GM21367 (cell line): ENCODE results near the gene WIZ.

ENCODE experiments used
- ATAC-seq: cut with Tn5 transposase; IDR thresholded peaks from one replicate; pipeline ENCODE4 v1.9.1; 2021; ENCODE audit not compliant: unreplicated experiment

WIZ gene

DNA sequence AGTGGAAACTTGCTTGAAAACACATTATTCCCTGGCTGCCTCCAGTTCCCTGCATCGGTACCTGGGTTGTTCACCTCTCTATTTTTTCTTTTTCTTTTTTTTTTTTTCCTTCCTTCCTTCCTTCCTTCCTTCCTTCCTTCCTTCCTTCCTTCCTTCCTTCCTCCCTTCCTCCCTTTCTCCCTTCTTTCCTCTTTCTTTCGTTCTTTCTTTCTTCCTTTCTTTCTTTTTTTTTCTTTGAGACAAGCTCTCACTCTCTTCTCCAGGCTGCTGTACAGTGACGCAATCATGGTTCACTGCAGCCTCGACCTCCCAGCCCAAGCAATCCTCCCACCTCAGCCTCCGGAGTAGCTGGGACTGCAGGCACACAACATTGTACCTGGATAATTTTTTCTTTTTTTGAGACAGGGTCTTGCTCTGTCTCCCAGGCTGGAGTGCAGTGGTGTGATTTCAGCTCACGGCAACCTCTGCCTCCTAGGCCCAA is 18.0 kb upstream of the WIZ start:
- no peak for ATAC-seq

DNA sequence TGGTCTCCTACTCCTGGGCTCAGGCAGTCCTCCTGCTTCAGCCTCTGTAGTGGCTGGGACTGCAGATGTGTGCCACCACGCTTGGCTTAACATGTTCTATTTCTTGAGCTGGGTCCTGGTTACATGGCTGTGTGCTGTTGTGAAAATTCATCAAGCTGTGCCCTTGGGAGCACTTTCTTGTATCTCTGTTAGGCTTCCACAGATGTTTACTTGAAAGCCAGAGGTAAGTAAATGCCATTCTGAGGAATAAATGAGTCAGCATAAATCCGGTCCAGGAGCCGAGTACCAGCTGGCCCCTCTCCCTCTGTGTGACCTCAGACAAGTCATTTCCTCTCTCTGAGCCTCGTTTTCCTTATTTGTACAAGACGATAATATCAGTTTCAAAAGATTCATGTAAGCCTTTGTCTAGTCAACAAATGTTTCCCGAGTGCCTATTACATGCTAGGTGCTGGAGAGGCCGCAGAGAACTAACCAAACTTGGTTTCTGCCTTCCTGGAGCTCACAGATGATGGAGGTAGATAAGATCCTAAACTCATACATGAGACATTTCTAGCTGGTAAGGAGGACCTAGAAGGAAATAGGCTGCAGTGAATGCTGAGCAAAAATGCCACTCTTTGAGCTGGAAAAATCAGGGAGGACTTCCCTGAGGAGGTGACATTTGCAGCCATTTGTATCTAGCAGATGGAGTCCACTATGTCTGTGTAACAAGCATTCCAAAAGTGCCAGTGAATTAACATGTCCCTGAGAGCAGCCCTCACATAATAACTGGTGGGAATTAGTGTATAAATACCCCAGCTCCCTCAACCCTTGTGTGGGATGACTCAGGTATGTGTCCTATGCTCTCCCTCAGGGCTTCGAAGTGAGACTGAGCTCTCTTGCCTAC is 17.3 kb upstream of the WIZ start:
- no peak for ATAC-seq

DNA sequence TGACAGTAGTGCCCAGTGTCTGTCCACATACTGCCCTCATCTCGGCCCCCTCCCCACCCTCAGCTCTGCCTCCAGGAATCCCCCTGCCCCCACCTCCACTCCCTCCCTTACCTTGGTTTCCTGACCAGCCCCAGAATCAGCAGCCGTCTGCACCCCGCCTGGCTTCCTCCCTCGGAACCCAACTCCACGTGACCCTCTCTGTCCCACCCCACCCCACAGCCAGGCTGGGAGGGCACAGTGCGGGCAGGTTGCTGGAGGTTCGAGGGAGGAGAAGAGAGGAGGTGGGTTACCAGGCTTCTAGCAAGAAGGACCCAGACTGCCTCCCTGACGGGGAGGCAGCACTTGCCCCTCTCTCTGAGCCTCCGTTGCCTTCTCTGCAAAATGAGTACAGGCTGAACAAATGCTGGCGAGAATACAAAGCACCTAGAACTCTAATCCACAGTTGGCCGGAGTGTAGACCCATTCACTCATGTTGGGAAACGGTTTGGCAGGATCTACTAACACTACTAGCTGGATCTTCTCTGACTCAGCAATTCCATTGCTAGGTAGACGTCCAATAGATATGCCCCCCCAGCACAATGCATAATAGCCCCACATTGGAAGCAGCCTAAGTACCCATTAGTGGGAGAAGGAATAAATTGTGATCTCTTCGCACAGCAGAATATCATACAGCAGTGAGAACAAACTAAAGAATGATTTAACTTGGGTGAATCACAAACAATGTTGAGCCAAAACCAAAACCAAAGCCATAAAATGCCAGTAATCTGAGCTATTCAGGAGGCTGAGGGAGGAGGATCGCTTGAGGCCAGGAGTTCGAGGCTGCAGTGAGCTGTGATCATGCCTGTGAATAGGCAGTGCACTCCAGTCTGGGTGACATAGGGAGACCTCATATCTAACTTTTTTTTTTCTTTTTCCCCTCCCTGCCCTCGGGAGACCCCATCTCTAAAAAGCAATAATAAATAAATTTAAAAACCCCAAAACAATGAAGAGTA is 14.9 kb upstream of the WIZ start, which contains the start of gene RASAL3:
Gene RASAL3 (minus strand): TSS at position 151 of the 992 bp plus-strand sequence. CDS start 186 bp downstream, outside the sequence.
- ATAC-seq: peak; percentile 44

DNA sequence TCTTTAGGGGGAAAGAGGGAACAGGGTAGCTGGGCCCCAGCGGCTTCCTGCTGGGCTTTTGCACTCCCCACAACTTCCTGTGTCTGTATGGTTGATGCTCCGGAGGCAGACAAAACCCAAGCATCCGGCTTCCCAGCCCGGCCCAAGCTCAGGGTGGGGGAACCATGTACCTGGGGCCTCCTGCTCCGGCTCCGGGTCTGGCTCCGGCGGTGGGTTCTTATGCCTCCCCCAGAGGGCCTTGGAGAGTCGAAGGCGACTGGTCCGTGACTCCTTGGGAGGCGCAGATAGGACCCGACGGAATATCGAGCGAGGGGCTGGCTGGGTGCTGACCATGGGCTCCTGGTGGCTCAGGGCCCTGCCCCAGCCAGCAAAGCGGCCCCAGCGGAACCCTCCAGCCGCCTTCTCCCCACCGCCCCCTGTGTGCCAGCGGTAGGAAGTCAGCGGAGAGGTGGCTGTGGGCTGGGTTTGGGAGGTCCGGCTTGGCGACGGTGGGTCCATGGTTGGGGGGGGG is 14.2 kb upstream of the WIZ start:
- ATAC-seq: peak; percentile 20

DNA sequence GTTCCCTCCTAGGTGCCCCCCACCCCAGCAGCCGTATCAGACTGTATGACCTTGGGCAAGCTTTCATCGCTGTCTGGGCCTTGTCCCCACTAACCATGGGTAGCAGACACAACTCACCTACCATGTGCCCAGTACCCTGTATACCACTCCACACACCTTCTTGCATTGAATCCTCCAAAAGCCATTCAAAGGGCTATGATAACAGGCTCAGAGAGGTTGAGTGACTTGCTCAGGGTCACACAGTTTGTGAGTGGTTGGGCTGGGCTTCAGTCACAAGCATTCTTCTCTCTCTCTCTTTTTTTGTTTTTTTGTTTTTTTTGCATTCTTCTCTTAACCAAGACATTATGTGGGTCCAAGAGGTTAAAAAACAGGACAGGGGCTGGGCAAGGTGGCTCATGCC is 11.9 kb upstream of the WIZ start:
- ATAC-seq: no peak

DNA sequence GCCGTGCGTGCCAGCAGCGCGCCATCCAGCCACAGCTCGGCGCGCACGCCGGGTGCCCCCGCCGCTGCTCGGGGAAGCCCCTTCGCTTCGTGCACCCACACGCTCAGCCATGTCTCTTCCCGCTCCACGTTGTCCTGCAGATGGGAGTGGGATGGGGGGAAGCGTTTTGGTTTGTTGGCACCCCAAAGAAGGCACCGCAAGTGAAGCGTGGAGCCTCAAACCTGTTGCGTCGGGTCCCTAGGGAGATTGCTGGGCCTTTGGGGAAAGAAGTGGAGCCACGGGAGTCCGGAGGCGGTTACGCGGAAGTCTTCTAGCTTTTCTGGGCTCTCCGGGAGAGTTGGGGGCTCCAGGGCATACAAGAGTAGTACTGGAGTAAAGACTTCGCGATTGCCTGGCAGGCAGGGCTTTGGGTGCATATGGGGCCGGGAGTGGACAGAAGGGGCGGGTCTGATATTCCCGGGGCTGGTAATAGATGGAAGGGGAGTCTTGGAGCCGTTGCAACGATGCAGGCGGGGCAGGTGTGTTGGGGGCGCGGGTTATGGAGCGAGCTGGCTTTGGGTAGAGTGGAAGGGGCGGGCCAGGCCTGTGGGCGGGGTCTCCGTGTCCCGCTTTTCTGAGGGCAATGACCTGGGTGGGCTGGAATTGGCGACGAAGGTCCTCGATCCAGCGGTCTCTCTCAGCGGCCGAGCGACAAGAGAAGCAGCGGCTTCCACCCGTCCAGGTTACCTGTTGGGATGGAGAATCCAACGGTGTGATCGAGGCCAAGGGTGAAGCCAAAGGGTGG is 8.1 kb upstream of the WIZ start:
- ATAC-seq: no peak

DNA sequence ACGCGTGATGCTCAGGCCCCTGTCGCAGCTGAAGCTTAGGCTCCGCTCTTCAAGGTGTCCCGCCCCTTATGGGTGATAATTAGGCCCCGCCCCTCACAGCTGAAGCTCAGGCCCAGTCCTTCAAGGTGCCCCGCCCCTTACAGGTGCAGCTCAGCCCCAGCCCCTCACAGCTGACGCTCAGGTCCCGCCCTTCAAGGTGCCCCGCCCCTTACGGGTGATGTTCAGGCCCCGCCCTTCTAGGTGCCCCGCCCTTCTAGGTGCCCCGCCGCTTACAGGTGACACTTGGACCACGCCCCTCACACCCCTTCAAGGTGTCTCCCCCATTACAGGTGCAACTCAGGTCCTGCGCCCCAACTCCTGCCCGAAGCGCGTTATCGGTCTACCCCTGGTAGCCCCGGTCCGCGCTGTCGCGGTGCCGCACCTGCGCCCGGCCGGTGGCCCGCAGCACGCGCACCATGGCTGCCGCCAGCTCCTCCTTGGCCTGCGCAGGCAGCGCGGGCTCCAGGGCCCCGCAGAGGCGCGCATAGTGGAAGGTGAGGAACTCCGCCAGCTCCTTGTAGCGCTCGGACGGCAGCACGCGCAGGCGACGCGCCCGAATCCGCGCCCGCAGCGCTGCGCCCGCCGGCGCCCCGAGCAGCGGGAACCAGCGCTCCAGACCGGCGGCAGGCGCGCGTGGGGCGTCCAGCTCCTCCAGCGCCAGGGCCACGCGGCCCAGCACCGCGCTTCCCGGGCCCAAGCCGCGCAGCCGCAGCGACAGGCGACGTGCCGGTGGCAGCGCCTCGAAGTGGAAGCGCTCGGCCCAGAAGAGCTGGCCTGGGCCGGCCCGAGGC is 7.3 kb upstream of the WIZ start:
- no peak for ATAC-seq

DNA sequence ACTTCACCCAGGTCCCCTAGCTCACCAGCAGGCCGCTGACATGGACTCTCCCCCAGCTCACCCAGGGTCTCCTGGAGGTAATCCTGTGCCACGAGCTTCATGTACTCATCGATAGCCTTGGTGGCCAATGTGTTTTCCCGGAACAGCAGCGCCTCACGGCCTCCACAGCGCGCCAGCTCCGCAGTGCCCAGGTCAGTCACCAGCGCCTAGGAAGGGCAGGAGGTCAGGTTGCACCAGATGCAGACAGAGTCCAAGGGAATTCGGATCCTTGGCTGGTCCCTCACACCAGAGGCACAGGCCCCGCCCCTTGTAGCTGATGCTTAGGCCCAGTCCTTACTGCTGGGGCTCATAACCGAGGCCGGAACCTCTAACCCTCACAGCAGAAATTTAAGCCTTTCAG is 6.7 kb upstream of the WIZ start:
- ATAC-seq: no peak

DNA sequence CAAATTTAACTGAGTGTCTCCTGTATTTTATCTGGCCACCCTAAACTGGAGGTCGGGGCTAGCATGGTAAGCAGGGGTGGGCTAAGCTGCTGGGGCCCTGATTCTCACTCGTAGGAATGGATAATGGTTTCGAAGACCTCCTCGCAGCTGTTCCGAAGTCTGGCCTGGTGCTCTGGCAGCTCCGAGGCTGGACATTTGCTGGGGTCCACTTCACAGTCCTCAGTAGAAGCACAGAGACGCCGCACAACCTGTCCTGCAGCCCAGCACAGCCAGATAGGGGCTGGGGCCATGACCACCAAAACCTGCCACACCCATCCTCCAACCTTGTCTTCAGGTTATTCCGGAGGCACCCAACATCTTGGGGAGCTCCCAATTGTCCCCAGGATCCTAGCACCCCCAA is 6.2 kb upstream of the WIZ start:
- ATAC-seq: no peak

DNA sequence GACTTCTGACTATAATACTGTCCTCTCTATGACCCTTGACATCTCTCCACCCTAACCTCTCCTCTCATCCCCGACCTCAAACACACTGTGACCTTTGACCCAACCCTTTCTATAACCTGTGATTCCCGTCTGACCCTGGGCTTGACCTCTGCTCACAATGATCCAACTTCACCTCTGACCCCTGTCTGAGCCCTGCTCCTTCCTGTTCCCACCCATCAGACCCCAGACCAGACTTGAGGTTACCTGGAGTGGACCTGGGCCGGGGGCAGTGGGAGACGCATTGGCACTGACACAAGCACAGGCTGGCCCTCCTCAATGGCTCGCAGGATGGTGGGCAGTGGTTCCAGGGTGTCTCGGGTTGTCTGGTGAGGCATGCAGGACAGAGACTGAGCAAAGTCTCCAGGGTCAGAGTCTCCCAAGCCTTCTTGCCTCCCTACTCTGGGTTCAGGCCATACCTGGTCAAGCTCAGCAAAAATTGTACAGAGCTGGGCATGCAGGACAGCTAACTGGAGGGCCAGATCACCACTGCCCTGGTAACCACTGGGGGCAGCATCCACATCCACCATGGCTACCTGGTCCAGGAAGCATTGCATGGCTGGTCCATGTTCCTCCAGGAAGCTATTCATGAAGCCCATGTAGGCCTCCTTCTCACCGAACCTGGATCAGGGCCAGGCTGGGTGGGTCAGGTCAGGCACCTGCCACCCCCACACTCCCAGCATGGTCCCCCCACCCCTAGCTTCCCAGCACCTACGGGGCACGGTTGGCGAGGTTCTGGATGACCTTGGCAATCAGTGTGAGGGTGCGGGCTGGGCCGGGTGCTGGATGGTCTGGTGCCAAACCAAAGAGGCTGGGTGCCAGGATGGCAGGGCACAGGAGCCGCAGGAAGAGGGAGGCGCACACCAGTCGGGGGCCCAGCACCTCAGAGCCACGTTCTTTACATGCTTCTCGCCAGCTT is 4.4 kb upstream of the WIZ start:
- ATAC-seq: no peak

DNA sequence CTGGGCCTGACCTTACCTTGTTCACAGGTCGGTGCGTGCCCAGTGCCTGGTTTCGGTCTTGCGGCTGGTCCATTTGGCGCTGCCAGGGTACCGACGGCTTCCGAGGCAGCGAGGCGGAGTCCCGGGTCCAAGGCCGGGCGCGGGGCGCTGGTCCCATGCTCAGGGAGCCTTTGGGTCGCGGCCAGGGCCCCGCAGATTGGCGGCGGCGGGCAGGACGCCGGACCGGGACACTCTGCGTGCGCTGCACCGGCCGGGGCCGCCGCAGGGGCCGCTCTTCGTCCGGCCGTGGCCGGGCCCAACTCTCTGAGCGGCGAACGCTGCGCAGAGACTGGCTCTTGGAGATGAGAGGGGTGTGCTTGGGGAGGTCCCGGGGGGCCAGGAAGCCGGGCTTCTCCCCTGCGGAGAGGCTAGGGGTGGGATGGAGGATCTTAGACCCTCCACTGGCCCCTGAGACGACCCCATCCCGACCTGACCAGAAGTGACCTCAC is 3.4 kb upstream of the WIZ start:
- ATAC-seq: no peak

DNA sequence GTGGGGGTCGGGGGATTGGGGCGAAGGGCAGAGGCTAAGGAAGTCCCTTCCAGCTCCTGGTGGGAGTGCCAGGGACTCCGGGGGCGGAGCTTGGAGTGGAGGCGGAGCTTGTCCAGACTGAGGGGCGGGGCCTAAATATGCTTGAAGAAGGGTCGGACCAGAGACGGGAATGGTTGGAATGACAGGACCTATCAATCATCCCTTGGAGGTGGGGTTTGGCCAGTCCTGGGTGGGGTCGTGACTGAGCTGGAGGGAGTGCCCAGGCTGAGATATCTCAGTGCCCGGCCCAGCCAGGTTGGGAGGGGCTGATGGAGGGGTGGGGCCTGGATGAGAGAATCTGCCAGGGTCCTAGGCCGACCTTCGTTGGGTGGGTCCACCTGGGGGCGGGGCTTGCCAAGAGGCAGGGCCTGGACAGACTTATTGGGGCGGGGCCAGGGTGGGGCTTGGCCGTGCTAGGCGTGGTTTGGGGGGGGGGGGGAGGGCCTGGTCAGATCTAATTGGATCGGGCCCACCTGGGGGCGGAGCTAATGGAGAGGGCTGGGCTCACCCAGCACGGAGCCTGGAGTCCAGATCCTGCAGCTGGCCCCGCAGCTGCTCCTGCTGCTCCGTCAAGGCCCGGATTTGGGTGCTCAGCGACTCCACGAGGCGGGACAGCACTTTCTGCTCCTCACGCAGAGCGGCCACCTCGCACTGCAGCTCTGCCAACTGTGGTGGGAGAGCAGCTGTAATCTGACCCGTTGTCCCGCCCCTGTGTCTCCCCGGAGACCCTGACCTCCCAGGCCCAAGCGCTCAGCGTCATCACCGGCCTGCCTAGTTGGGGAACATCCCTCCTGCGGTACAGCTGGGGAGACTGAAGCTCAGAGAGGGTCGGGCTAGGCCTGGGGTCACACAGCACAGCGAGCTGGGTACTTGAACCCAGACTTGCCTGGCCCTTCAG is 2.6 kb upstream of the WIZ start:
- no peak for ATAC-seq

DNA sequence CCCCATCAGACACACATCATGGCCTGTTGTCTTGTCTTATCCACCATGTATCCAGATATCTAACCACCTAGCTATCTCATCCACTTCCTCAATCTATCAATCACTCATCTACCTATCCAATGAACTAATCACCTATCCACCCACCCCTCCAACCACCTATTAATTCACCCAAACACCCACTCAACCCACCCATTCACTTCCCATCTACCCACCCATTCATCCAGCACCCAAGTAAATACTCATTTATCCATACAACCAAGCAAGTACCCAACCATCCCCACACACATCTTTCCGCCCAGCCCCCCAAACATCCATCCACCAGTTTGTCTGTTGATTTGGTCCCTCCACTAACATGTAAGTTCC is 753 bp upstream of the WIZ start:
- ATAC-seq: no peak

DNA sequence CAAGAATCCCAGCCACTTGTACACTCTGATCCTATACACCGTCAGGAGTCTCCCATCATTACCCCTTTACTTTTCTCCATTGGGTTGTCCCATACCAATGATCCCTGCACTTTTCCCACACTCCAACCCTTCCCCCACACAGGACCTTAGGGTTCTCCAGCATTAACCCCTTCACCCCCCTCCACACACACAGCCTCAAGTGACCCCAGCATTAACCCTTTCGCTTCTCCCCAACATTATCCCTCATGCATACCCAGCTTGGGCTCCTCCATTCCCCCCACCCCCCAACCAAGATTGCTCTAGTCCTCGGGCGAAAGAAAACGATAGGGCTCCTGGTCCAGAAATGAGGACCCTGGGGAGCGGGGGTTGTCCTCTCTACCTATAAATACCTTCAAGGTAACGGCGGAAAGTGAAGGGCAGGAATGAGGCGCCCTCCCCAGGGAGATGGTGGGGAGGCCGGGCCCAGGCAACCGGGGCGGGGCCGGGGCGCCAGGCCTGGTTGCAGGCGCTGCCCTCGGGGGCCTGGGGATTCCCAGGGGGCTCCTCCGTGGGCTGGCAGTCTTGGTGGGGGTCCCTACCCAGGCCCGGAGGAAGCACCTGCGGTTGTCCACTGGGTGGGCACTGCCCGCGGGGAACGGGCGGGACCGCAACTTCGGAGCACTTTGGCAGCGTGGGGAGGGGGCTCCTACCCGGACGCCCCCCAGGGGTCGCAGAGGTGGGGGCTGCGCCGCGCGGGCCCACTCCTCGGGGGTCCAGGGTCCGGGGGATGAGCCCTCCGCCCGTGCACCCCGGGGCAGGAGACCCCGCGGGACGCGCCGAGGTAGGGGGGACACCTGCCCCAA is 757 bp downstream of the WIZ start:
- ATAC-seq: no peak

DNA sequence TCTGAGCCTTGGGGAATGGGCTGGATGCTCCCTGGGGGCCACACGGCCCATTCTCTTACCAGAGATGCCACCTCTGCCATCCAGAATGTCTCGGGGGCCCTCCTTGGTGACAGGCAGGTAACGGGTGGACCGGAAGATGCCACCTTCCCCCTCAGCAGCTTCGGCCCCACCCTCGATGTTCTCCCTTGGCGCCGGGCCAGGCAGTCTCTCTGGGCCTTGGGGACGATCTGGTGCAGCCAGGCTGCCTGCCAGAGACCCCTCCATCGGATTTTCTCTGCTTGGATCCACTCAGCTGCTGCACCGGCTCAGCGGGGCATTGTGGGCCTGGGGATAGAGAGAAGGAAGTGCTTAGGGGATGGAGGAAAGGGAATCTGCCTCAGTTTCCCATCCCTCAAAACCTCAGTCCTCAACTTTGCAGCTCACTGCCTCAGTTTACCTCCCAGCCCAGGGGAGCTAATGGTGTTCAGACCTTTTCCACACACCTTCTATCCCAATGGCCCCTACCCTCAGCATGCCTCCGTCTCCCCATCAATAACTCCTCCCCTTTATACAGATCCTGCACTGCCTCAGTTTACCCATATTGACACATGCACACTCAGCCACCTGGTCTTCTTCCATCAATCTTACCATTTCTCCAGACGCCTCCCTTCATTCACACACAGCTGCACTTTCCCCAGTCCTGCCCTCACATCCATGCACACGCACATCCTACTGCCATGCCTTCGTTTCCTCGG is 1.5 kb downstream of the WIZ start:
- ATAC-seq: no peak

DNA sequence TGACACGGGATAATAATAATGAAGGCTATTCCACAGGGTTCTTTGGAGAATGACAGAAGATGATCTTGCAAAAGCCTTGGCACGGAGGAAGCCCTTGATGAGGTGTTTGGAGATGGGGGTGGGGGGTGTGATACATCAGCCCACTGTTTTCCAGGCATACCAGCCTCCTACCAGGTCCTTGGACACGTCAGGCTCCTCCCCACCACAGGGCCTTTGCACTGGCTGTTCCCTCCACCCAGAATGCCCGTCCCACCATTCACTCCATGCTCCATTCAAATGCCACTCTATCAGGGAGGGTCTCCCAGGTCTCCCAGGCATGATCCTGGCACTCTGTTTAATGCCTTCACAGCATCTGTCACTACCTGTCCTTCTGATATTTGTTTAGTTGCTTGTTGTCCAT is 2.7 kb downstream of the WIZ start:
- no peak for ATAC-seq
